ENCODE data around the gene EIF4E.

The EIF4E gene, protein sequence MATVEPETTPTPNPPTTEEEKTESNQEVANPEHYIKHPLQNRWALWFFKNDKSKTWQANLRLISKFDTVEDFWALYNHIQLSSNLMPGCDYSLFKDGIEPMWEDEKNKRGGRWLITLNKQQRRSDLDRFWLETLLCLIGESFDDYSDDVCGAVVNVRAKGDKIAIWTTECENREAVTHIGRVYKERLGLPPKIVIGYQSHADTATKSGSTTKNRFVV

DNA sequence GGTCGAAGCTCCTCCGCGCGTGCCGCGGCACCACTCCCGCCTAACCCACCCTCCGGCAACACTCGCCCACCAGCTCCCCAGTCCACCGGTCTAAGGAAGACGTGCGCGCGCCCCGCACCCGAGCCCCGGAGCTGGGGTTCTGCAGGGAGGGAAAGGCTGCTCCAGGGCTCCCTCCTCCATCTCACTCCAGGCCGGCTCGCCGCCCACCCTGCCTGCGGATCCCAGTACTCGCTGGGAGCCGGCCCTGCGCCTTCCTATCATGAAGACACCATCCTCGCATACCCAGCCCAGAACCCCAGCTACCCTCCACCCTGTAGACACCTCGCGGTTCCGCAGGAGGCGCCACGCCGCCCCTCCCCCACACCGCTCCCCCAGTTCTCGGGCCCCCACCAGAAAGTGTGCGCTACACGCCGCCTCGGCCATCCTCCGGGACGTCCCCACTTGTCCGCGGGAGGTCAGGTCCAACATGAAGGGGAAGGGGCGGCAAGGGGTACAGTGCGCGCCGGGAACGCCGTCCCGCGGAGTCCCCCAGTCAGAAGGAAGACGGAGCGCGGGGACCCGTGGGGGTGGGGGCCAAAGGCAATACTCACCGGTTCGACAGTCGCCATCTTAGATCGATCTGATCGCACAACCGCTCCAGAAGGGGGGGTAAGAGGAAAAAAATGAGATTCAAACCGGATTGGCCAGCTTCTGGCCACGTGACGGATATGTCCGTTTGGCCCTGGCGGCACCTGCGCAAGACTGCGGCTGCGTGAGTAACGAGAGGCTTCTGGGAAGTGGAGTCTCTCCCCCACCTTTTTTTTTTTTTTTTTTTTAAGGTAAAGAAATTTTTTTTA lies at the start of gene EIF4E:
EIF4E (minus strand) TSS at position 629 of the 836 bp plus-strand sequence; CDS start at position 608, 21 bp downstream.
- peak; percentile 98 for DNase-seq (ENCODE audit: extremely low read depth, low read depth)
- TF ChIP-seq, protein P1, sequence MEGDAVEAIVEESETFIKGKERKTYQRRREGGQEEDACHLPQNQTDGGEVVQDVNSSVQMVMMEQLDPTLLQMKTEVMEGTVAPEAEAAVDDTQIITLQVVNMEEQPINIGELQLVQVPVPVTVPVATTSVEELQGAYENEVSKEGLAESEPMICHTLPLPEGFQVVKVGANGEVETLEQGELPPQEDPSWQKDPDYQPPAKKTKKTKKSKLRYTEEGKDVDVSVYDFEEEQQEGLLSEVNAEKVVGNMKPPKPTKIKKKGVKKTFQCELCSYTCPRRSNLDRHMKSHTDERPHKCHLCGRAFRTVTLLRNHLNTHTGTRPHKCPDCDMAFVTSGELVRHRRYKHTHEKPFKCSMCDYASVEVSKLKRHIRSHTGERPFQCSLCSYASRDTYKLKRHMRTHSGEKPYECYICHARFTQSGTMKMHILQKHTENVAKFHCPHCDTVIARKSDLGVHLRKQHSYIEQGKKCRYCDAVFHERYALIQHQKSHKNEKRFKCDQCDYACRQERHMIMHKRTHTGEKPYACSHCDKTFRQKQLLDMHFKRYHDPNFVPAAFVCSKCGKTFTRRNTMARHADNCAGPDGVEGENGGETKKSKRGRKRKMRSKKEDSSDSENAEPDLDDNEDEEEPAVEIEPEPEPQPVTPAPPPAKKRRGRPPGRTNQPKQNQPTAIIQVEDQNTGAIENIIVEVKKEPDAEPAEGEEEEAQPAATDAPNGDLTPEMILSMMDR (IDR thresholded peaks at IDR 0.05; ENCODE audit: low read depth, low read length) = no peak; the same call in none of the 2 replicates

DNA sequence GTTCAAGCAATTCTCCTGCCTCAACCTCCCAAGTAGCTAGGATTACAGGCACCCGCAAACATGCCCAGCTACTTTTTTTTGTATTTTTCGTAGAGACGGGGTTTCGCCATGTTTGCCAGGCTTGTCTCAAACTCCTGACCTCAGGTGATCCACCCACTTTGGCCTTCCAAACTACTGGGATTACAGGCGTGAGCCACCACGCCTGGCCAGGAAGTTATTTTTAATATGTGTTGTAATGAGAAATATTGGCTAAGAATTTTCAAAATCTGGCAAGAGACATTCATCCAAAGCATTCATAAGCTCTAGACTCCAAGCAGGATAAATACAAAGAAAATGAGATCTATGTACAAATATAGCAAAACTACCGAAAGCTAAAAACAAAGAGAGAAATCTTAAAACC lies 48.6 kb upstream of the EIF4E start:
- no peak for DNase-seq (ENCODE audit: extremely low read depth, low read depth)
- TF ChIP-seq, protein P1 (IDR thresholded peaks at IDR 0.05; ENCODE audit: low read depth, low read length) = no peak

DNA sequence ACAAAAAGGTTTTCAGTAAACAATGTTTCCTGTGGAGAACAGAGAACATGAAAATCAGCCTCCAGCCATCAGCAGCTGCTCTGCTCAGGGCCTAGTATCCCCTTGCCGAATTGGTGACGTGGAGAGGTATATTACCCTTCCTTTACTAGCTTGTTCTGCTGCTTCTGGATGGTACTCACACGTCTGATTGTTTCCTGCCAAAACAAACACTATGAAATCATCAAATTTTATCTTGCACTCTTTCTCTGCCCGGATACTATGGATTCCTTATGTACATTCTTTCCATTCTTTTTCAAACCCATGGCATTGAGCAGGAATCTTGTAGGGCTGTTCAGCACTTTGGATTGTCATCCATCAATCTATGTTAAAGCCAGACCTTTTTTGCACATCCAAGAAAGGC lies 47.8 kb upstream of the EIF4E start:
- TF ChIP-seq, protein P1 (IDR thresholded peaks at IDR 0.05; ENCODE audit: low read depth, low read length) = no peak

DNA sequence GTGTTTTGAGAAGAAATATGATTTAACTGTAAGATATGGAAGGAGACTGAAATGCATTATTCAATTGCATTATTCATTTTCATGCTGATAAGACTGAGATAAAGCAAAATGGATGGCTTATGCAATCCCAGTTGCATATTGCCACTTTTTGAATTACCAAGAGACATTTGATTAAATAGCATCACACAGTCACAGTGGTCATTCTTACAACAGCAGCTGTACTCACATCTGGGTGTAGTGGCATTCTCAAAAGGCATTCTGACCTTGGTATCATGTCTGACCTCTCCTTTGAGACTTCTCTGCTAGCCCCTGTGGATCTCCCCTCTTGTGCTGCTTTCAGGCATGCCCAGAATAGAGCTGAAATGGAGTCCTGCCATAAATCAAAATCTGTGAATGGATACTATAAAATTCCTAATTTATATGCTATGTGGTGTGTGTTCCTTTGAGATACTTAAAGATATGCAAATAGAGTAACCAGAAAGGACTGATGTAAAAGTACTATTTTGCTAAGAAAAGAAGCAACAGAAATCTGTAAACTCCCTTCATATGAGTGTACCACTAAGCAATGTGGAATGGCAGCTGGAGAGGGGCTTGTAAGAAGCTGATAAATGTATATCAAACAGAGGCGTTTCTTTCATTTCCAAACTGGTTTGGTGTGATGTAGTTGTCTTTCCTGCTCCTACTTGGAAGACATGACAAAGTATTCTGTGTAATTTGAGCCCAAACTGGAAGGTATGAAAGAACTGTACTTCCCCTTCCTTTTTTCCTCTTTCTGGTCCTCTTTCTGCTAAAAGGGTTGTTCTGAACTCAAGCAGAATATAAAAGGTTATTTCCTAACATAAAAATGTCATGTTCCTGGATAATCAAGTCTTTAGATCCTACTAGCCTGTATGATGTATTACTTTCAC lies 41.2 kb upstream of the EIF4E start:
- no peak for DNase-seq (ENCODE audit: extremely low read depth, low read depth)
- TF ChIP-seq, protein P1 (IDR thresholded peaks at IDR 0.05; ENCODE audit: low read depth, low read length) = no peak

More for the DNA sequence above, 47.8 kb upstream of the EIF4E start:
- DNase-seq (ENCODE audit: extremely low read depth, low read depth) = no peak

DNA sequence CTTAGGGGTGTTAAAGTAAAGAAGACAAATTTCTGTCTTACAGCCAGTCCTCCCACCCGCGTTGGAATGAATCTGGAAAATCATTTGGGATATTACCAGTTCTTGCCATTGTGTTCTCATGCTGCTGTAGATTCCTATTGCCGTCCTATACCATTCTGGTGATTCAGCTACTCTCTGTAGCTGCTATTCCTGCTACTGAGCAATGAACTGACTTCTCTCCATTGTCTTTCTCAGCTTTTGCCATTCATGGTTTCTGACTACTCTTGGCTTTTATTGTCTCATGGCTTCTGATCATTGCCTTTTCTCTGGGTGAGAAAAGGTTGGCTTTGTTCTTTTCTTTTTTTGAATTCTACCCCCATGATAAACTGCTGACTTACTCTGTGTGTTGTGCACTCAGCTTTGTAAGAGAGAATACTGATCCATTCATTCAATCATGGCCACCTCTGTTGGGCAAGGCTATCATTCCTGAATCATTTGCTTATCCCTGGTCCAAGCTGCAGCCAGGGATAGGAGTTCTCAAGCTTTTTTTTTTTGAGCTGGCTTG lies 38.9 kb upstream of the EIF4E start:
- DNase-seq (ENCODE audit: extremely low read depth, low read depth) = no peak
- TF ChIP-seq, protein P1 (IDR thresholded peaks at IDR 0.05; ENCODE audit: low read depth, low read length) = no peak

DNA sequence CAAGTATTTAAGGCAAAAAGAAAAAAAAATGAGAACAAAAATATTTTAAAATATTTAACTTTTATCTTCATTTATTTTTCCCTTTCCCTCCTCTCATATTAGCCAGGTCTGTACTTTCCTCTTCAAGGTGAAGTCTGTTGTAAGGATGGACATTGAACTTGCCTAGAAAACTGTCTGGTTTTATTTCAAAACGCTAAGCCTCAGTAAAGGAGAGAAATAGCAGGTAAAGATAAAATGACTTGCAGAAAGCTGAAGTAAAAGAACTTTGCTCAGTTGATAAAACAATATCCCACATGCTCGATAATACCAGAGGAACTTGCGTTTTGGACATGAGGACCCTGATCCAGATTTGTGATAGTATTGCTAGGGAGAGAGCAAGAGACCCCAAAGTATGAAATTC lies 38.0 kb upstream of the EIF4E start:
- no peak for DNase-seq (ENCODE audit: extremely low read depth, low read depth)
- TF ChIP-seq, protein P1 (IDR thresholded peaks at IDR 0.05; ENCODE audit: low read depth, low read length) = no peak
